Measurements from ENCODE around the gene FLOT2. TPM values are rescaled to one million over a fixed set of nuclear protein-coding genes. Genes with fewer than 3 reads are reported as not detected.
"Not testable (repeated sequence)": the region's sequence is repeated elsewhere in the genome, so short reads cannot be mapped to it uniquely, and the experiment has no call there.

The FLOT2 gene
- total RNA-seq, 2 donors from 2014 or later = 92.1 to 125 TPM

DNA sequence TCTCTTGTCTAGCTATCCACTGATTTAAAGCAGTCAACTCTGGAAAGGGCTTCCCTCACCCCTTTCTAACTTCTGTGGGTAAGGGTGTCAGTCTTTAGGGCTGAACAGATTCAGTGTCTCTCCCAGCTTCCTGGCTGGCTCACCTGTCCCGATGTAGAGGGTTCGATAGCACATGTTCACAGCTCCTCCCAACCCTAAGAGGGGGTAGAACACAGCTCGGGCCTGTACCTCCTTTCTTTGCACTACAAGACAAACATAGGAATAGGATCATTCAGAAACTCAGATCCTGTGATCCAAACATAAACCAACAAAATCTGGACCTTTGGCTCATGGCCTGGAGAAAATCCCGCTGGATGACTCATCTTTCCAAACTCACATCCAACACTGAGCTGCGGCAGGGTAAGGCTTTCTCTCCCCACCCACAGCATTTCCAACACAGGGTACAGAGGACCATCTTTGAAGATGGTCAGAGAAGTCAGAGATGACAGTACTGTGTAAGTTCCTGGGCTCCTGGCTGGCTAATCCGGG lies 11.2 kb upstream of the FLOT2 start:
- intact Hi-C loops (cut with DNase I) = no loop called here
- TF ChIP-seq CTCF (IDR thresholded peaks at IDR 0.05) = no peak
- Histone ChIP-seq H3K9ac (ENCODE audit: low read depth in 2 of 2, low read length in 2 of 2) (no peak overlapping the region), H3K4me3 (no peak overlapping the region), H3K4me1 (peaks cover 5% of the 10 kb centered on the region), H3K36me3 (peaks cover 14% of the 10 kb centered on the region), H3K27me3 (no peaks in the 10 kb centered on the region), H3K9me3 (no peaks in the 10 kb centered on the region), H3K27ac (peak overlapping the region; percentile 45)
- DNase-seq = peak; percentile 56

- Histone ChIP-seq H3K4me1 (peaks cover 7% of the 10 kb centered on the region), H3K27me3 (no peaks in the 10 kb centered on the region), H3K4me3 (no peak overlapping the region), H3K9me3 (no peaks in the 10 kb centered on the region), H3K36me3 (peaks cover 8% of the 10 kb centered on the region), H3K27ac (peak overlapping the region; percentile 45), H3K9ac (ENCODE audit: low read depth in 2 of 2, low read length in 2 of 2) (peak overlapping the region; percentile 3 to 13)
- intact Hi-C loops (cut with DNase I) = no loop called here
- no peak for TF ChIP-seq CTCF (IDR thresholded peaks at IDR 0.05)
- DNase-seq = no peak
Measured at GRCh38 chr17:28907709-28908475, 10.4 kb upstream of the FLOT2 start.

GRCh38 chr17:28906706-28907438 lies 9.3 kb upstream of the FLOT2 start:
- no peak overlapping the region for H3K27ac ChIP-seq

DNA sequence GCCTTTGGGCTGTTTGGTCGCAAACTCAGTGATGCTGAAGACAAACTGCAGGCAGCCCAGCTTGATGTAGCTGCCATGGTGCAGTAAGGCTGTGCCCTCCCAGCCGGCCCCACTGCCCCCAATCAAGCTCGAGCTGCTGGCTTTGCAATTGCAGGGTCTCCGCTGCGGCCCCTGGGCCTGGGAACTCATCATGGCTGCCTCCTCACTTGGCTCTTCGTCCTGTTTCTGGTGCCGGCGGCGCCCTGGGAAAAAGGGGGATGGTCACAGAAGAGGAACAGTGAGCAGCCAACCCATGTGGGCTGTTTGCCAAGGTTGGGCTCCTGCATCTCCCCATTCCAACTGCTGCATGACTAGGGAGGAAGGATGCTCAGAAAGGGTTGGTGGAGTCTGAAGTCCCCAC lies 8.7 kb upstream of the FLOT2 start:
- DNase-seq = no peak
- Histone ChIP-seq H3K4me3 (no peak overlapping the region), H3K27me3 (no peaks in the 10 kb centered on the region), H3K4me1 (peaks cover 3% of the 10 kb centered on the region), H3K27ac (no peak overlapping the region), H3K9me3 (no peaks in the 10 kb centered on the region), H3K36me3 (peaks cover 8% of the 10 kb centered on the region), H3K9ac (ENCODE audit: low read depth in 2 of 2, low read length in 2 of 2) (no peak overlapping the region)
- intact Hi-C loops (cut with DNase I) = no loop called here
- TF ChIP-seq CTCF (IDR thresholded peaks at IDR 0.05) = no peak

More at GRCh38 chr17:28906706-28907438, 9.3 kb upstream of the FLOT2 start:
- H3K4me3 ChIP-seq = no peak overlapping the region
- peaks cover 6% of the 10 kb centered on the region for H3K4me1 ChIP-seq
- no peaks in the 10 kb centered on the region for H3K27me3 ChIP-seq
- intact Hi-C loops (cut with DNase I) = no loop called here
- peaks cover 8% of the 10 kb centered on the region for H3K36me3 ChIP-seq
- H3K9ac ChIP-seq (ENCODE audit: low read depth in 2 of 2, low read length in 2 of 2) = no peak overlapping the region
- TF ChIP-seq CTCF (IDR thresholded peaks at IDR 0.05) = no peak
- DNase-seq = peak; percentile 39
- H3K9me3 ChIP-seq = no peaks in the 10 kb centered on the region

DNA sequence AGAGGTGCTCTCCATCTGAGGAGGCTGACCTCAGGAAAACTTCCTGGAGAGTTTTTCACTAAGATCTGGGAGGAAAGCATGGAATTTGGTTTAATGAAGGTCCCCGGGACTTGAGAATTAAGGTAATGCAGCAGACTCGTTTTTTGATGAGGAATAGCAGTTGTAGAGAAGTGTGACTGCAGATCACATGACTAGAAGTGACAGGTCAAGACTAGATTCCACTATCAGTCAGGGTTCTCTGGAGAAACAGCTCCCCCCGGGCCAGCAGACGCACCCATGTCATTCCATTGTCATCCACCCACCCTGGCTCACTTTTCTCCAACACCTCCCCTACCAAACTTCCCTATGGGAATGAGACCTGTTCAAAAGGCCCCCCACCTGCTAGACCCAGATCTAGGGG lies 7.3 kb upstream of the FLOT2 start:
- intact Hi-C loops (cut with DNase I) = no loop called here
- Histone ChIP-seq H3K27ac (no peak overlapping the region), H3K9me3 (no peaks in the 10 kb centered on the region), H3K4me1 (peaks cover 3% of the 10 kb centered on the region), H3K9ac (ENCODE audit: low read depth in 2 of 2, low read length in 2 of 2) (no peak overlapping the region), H3K27me3 (no peaks in the 10 kb centered on the region), H3K36me3 (no peaks in the 10 kb centered on the region), H3K4me3 (no peak overlapping the region)
- no peak for DNase-seq
- no peak for TF ChIP-seq CTCF (IDR thresholded peaks at IDR 0.05)

DNA sequence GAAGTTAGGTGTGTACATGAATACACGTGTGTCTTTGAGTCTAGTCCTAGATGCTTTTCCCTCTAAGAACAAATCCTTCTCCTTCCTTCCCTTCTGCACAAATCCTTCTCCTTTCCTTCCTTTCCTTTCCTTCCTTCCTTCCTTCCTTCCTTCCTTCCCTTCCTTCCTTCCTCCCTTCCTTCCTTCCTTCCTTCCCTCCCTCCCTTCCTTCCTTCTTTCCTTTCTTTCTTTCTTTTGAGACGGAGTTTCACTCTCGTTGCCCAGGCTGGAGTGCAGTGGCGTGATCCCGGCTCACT lies 6.0 kb upstream of the FLOT2 start:
- intact Hi-C loops (cut with DNase I); H3K36me3 ChIP-seq; H3K4me1 ChIP-seq; DNase-seq; H3K9me3 ChIP-seq; H3K27me3 ChIP-seq; H3K4me3 ChIP-seq; H3K9ac ChIP-seq (ENCODE audit: low read depth in 2 of 2, low read length in 2 of 2): not testable (repeated sequence)
- peak overlapping the region; percentile 83 for H3K27ac ChIP-seq

Measured in colonic mucosa (tissue), 4 donors.